Left lung (tissue), 10 donors: ENCODE measurements around the gene PTN. TPM values are rescaled to one million over a fixed set of nuclear protein-coding genes. Genes with fewer than 3 reads are reported as not detected.
A peak's percentile ranks its signal among the peaks of the same experiment; 100 is the strongest.

ENCODE experiments used
- ATAC-seq: fragments of 200-7000 bp; cut with Tn5 transposase; one replicate; pipeline ENCODE4 v1.9.1; 2020; ENCODE audit warnings: moderate library complexity
- DNase-seq, 4 donors: peaks; one replicate each; pipeline ENCODE4 v3.0.0-alpha.2; 2013 to 2020
- H3K27ac ChIP-seq, 2 donors: fragments of 200-600 bp; sonication (generic) in 1 of 2; one replicate each; pipeline versions ENCODE4 v1.5.0 to v1.8.0; 2020 to 2021
- H3K27me3 ChIP-seq, 2 donors: fragments of 200-600 bp; sonication (generic) in 1 of 2; one replicate each; pipeline versions ENCODE4 v1.5.0 to v1.8.0; 2020 to 2021
- H3K36me3 ChIP-seq, 2 donors: fragments of 200-600 bp; sonication (generic) in 1 of 2; one replicate each; pipeline versions ENCODE4 v1.5.0 to v1.8.0; 2020 to 2021
- H3K4me1 ChIP-seq, 2 donors: fragments of 200-600 bp; one replicate each; pipeline ENCODE4 v1.8.0; 2021
- H3K4me3 ChIP-seq, 2 donors: fragments of 200-600 bp; sonication (generic) in 1 of 2; one replicate each; pipeline versions ENCODE4 v1.5.0 to v1.8.0; 2020 to 2021; ENCODE audit warnings: mild to moderate bottlenecking in 1 of 2
- H3K9me3 ChIP-seq, 2 donors: fragments of 200-600 bp; sonication (generic) in 1 of 2; one replicate each; pipeline versions ENCODE4 v1.5.0 to v1.8.0; 2020 to 2021
- intact Hi-C, 2 donors: fragments of 100-400 bp; cut with DNase I; formaldehyde crosslinking; loops; one replicate each; pipeline versions ENCODE4 v1.11.2 to v1.14.2; 2022
- polyA plus RNA-seq, 6 donors: library from polyadenylated mRNA; unstranded; fragments of 120-200 nt; gene quantifications; one replicate each; pipeline ENCODE4 v1.2.1, GENCODE V29; 2013; ENCODE audit not compliant: insufficient read length in 6 of 6
- total RNA-seq, 2 donors: library from RNA; stranded (reverse); fragmentation: NEBNext Ultra II Directional; extraction: Animal tissue kit (Norgen Biotek cat#: 25700); gene quantifications; one replicate each; pipeline ENCODE4 v1.2.1, GENCODE V29; 2021
- TF ChIP-seq, protein P1 (sequence below), 2 donors: fragments of 200-600 bp; sonication (generic) in 1 of 2; IDR thresholded peaks; one replicate each; pipeline versions ENCODE4 v1.5.0 to v1.8.0; 2021; ENCODE audit warnings: antibody characterized with exemption in 2 of 2
- donor health status: DM: no; HTN: yes; CAD: no.
- donor health status: DM: no; HTN: no; CAD: no.

PTN gene
- total and polyA plus RNA-seq, 8 donors = 2.1 to 85.1 (median 62.0) TPM

DNA sequence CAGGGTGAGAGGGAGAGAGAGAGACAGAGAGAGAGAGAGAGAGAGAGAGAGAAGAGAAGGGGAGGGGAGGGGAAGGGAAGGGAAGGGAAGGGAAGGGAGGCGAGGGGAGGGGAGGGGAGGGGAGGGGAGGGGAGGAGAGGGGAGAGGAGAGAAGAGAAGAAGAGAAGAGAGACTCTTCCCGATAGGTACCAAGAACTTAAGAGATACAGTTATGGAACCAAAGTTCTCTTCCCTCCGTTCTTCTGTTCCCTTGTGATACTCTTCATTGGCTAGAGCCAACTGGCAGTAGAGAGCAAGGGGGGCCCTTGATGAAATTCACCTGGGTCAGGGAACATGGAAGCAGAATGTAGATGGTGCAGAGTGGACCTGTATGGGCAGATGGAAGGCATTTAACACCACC, 122.1 kb downstream of the PTN start:
- intact Hi-C loops = no loop called here
- Histone ChIP-seq H3K9me3 (no peaks in the 10 kb centered on the region), H3K27ac (no peak overlapping the region), H3K4me3 (no peak overlapping the region), H3K4me1 (no peaks in the 10 kb centered on the region), H3K27me3 (no peaks in the 10 kb centered on the region), H3K36me3 (no peaks in the 10 kb centered on the region)
- TF ChIP-seq, protein P1, sequence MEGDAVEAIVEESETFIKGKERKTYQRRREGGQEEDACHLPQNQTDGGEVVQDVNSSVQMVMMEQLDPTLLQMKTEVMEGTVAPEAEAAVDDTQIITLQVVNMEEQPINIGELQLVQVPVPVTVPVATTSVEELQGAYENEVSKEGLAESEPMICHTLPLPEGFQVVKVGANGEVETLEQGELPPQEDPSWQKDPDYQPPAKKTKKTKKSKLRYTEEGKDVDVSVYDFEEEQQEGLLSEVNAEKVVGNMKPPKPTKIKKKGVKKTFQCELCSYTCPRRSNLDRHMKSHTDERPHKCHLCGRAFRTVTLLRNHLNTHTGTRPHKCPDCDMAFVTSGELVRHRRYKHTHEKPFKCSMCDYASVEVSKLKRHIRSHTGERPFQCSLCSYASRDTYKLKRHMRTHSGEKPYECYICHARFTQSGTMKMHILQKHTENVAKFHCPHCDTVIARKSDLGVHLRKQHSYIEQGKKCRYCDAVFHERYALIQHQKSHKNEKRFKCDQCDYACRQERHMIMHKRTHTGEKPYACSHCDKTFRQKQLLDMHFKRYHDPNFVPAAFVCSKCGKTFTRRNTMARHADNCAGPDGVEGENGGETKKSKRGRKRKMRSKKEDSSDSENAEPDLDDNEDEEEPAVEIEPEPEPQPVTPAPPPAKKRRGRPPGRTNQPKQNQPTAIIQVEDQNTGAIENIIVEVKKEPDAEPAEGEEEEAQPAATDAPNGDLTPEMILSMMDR (IDR thresholded peaks at IDR 0.05) = no peak
- ATAC-seq = no peak
- no peak for DNase-seq

DNA sequence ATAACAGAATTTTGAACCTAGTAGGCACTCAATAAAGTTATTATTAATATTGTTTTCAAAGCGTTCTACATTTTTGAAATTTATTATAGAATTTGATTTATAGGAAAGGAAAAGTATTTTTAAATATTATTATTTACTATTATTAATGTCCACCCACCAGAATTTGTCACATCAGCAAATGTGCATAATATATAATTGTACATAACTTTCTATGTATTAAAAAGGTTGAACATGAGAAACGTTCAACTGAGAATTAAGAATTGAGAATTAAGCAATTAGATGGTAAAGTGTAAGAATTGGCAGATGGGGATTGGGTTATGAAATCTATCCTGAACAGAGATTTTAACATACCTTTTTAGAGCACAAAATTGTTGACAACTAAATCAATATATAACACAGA, 129.8 kb downstream of the PTN start:
- H3K36me3 ChIP-seq = no peaks in the 10 kb centered on the region
- TF ChIP-seq, protein P1 (IDR thresholded peaks at IDR 0.05) = no peak
- H3K4me3 ChIP-seq = no peak overlapping the region
- peaks cover 0 to 4% of the 10 kb centered on the region in 2 donors for H3K9me3 ChIP-seq
- no peaks in the 10 kb centered on the region for H3K27me3 ChIP-seq
- no peak for DNase-seq
- H3K27ac ChIP-seq = no peak overlapping the region
- intact Hi-C loops = no loop called here
- H3K4me1 ChIP-seq = no peaks in the 10 kb centered on the region
- ATAC-seq = no peak

DNA sequence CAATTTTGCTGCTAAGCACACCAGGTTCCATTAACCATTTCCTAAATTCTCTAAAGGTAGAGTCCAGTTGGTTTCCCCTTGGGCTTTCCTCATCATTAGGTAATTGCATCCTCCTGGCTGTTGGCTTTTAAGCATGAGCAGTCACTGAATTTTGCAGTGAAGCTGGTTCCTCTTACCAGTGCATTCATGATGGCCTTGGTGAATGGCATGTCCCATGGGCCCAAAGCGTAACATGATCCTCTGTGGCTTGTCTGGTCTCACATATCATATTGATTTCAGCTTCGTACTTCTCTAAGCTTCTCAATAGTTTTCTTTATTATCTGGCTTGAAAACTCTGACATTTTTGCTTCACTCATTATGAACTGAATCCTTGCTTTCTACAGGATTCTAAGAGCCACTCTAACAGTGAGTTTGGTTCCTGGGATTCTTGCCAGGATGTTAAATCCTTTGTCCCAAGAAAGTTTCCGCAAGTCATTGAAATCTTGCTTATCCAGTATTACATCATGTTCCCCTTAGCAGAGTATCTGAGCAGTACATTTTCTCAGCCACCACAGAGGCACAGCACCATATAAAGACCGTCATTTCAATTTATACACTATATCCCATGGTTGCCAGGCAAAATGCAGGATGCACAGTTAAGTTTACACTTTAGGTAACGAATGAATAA, 134.2 kb downstream of the PTN start:
- TF ChIP-seq, protein P1 (IDR thresholded peaks at IDR 0.05) = no peak
- ATAC-seq (peak; percentile 54), DNase-seq (peak in 2 of 4 donors; percentile 18 to 65)
- Histone ChIP-seq H3K4me3 (no peak overlapping the region), H3K27ac (no peak overlapping the region), H3K9me3 (peaks cover 0 to 16% of the 10 kb centered on the region in 2 donors), H3K4me1 (no peaks in the 10 kb centered on the region), H3K36me3 (no peaks in the 10 kb centered on the region), H3K27me3 (no peaks in the 10 kb centered on the region)
- intact Hi-C loops = no loop called here

DNA sequence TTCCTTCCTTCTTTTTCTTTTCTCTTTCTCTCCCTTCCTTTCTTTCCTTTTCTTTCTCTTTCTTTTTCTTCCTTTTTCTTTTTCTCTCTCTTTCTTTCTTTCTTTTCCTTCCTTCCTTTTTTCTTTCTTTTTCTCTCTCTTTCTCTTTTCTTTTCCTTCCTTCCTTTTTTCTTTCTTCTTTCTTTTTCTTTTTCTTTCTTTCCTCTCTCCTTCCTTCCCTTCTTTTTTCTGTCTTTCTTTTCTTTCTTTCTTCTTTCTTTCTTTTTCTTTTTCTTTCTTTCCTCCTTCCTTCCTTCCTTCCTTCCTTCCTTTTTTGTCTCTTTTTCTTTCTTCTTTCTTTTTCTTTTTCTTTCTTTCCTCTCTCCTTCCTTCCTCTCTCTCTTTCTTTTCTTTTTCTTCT, 136.8 kb downstream of the PTN start:
- TF ChIP-seq, protein P1 (IDR thresholded peaks at IDR 0.05) = no peak
- Histone ChIP-seq H3K36me3 (no peaks in the 10 kb centered on the region), H3K27ac (no peak overlapping the region), H3K4me3 (no peak overlapping the region), H3K27me3 (no peaks in the 10 kb centered on the region), H3K9me3 (peaks cover 0 to 16% of the 10 kb centered on the region in 2 donors), H3K4me1 (no peaks in the 10 kb centered on the region)
- DNase-seq (no peak), ATAC-seq (no peak)
- intact Hi-C loops = no loop called here

DNA sequence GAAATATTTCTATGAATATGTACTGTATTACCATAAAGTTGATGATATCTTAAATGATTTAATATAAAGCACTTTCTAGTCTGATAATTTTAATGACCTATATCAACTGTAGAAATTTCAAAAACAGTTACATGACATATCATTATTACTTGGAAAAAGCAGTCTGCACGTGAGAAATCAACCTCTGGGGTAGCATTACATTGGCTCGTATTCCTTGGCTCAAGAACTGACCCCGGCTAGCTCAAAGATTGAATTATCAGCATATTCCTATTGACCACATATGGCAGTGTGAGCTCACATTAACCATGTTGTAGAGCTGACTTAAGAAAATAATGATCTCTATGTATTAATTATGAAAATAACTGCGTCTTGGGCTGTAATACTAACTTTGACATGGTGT, 139.3 kb downstream of the PTN start:
- H3K27ac ChIP-seq = no peak overlapping the region
- no peaks in the 10 kb centered on the region for H3K36me3 ChIP-seq
- intact Hi-C loops = no loop called here
- no peak for ATAC-seq
- no peaks in the 10 kb centered on the region for H3K4me1 ChIP-seq
- DNase-seq = no peak
- peaks cover 0 to 13% of the 10 kb centered on the region in 2 donors for H3K9me3 ChIP-seq
- TF ChIP-seq, protein P1 (IDR thresholded peaks at IDR 0.05) = no peak
- no peak overlapping the region for H3K4me3 ChIP-seq
- no peaks in the 10 kb centered on the region for H3K27me3 ChIP-seq
